GM23248 (cell line): ENCODE data around the gene NPHS2.

Source experiments
- EZH2 ChIP-seq: fragments of 200-600 bp; sonication (generic); IDR thresholded peaks from 2 replicates; pipeline ENCODE4 v1.6.1; 2018; ENCODE audit warnings: antibody characterized with exemption, mild to moderate bottlenecking; ENCODE audit not compliant: insufficient read depth, poor library complexity, severe bottlenecking
- EZH2phosphoT487 ChIP-seq: fragments of 200-600 bp; sonication (generic); IDR thresholded peaks from 2 replicates; pipeline ENCODE4 v1.6.1; 2018; ENCODE audit warnings: antibody characterized with exemption, moderate library complexity, mild to moderate bottlenecking, low read depth; ENCODE audit not compliant: insufficient read depth

DNA sequence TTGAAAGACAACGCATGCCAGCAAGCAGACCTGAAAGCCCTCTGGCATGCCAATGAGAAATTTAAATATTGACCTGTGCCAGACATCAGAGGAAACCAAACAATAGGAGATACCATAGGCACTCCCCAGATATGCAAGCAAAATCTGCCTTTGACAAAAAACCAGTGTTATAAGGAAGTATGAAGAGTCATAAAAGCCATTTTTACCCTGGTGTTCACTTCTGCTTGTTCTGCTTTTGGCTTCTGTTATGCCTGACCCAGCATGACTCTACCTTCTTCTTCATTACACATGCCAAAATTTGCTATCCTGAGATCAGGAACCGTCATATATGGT lies 26.4 kb downstream of the NPHS2 start:
- TF ChIP-seq EZH2 (no peak), EZH2phosphoT487 (no peak)
